PC-3 (cell line): ENCODE measurements around the gene PSMD5. TPM values are rescaled to one million over a fixed set of nuclear protein-coding genes. Genes with fewer than 3 reads are reported as not detected.

Experiments
- ATAC-seq: fragments of 200-7000 bp; cut with Tn5 transposase; 2 replicates; pipeline ENCODE4 v1.9.1; 2020; ENCODE audit warnings: mild to moderate bottlenecking, moderate library complexity
- Bru-seq: library from RNA; stranded (reverse); fragments of 400-500 nt; gene quantifications from one replicate; lab custom pipeline; 2021; lab: Mats Ljungman, UMichigan
- BruChase-seq, 2 experiments: library from RNA; stranded (reverse); fragments of 400-500 nt; gene quantifications; one replicate each; lab custom pipeline; 2021; lab: Mats Ljungman, UMichigan
- BruUV-seq: library from RNA; stranded (reverse); fragments of 400-500 nt; replicated peaks from 2 replicates; lab custom pipeline; 2021; lab: Mats Ljungman, UMichigan
- CTCF ChIA-PET: fragments of 300-600 bp; sonication (Branson Sonifier 250); formaldehyde crosslinking; loops from one replicate; lab custom pipeline; 2022; ENCODE audit warnings: antibody characterized with exemption; lab: Charles Lee
- POLR2A ChIA-PET: fragments of 300-600 bp; sonication (Branson Sonifier 250); formaldehyde crosslinking; loops from one replicate; lab custom pipeline; 2022; ENCODE audit warnings: antibody characterized with exemption; ENCODE audit not compliant: unreplicated experiment; lab: Charles Lee
- DNase-seq: peaks from one replicate; pipeline ENCODE4 v3.0.0-alpha.2; 2015
- H2AFZ ChIP-seq: fragments of 300-600 bp; sonication (generic); 2 replicates; pipeline ENCODE4 v1.6.0; 2016; ENCODE audit warnings: antibody characterized with exemption, low read length
- H3F3A ChIP-seq: fragments of 300-600 bp; sonication (generic); one replicate; pipeline ENCODE4 v1.6.0; 2017; ENCODE audit warnings: antibody characterized with exemption, low read length, control low read depth, mild to moderate bottlenecking; ENCODE audit not compliant: unreplicated experiment
- H3K27ac ChIP-seq: fragments of 300-600 bp; sonication (generic); 2 replicates; pipeline ENCODE4 v1.5.1; 2016; ENCODE audit warnings: mild to moderate bottlenecking, low read length
- H3K27me3 ChIP-seq: fragments of 300-600 bp; sonication (generic); 2 replicates; pipeline ENCODE4 v1.6.1; 2016; ENCODE audit warnings: low read length, mixed read lengths
- H3K36me3 ChIP-seq: fragments of 300-600 bp; sonication (generic); 2 replicates; pipeline ENCODE4 v1.6.1; 2016; ENCODE audit warnings: low read depth, mixed run types, low read length, mixed read lengths
- H3K4me1 ChIP-seq: fragments of 300-600 bp; sonication (generic); 2 replicates; pipeline ENCODE4 v1.5.1; 2016; ENCODE audit warnings: low read length; ENCODE audit not compliant: insufficient read depth
- H3K4me2 ChIP-seq: fragments of 300-600 bp; sonication (generic); 2 replicates; pipeline ENCODE4 v1.6.0; 2016; ENCODE audit warnings: low read length
- H3K4me3 ChIP-seq: fragments of 300-600 bp; sonication (generic); 2 replicates; pipeline ENCODE4 v1.5.1; 2016; ENCODE audit warnings: mild to moderate bottlenecking, low read length, mixed read lengths
- H3K79me2 ChIP-seq: fragments of 300-600 bp; sonication (generic); 2 replicates; pipeline ENCODE4 v1.6.1; 2017; ENCODE audit warnings: low read length, mixed read lengths
- H3K9ac ChIP-seq: fragments of 300-600 bp; sonication (generic); 2 replicates; pipeline ENCODE4 v1.6.0; 2016; ENCODE audit warnings: mild to moderate bottlenecking, low read length
- H3K9me2 ChIP-seq: fragments of 300-600 bp; sonication (generic); replicated peaks from 2 replicates; pipeline ENCODE4 v1.6.1; 2016; ENCODE audit warnings: mixed run types, low read length, mixed read lengths
- H3K9me3 ChIP-seq: fragments of 300-600 bp; sonication (generic); 2 replicates; pipeline ENCODE4 v1.6.1; 2016; ENCODE audit warnings: low read length, mixed read lengths
- H4K20me1 ChIP-seq: fragments of 300-600 bp; sonication (generic); 2 replicates; pipeline ENCODE4 v1.6.1; 2016; ENCODE audit warnings: low read length, mixed read lengths
- CTCF ChIP-seq: fragments of 300-600 bp; sonication (generic); conservative IDR thresholded peaks from 2 replicates; pipeline ENCODE4 v1.5.1; 2017; ENCODE audit warnings: antibody characterized with exemption, low read depth, mild to moderate bottlenecking, low read length
- EZH2 ChIP-seq: fragments of 300-600 bp; sonication (generic); IDR thresholded peaks from one replicate; pipeline ENCODE4 v1.6.1; 2017; ENCODE audit warnings: antibody characterized with exemption, mild to moderate bottlenecking, low read length; ENCODE audit not compliant: unreplicated experiment
- EZH2phosphoT487 ChIP-seq: fragments of 300-600 bp; sonication (generic); IDR thresholded peaks from 2 replicates; pipeline ENCODE4 v1.6.1; 2018; ENCODE audit warnings: mild to moderate bottlenecking, antibody characterized with exemption, low read length, borderline replicate concordance
- intact Hi-C: fragments of 100-400 bp; cut with micrococcal nuclease; formaldehyde crosslinking; loops from 2 replicates; pipeline ENCODE4 v1.9.0; 2023
- long read RNA-seq: library from polyadenylated mRNA; unstranded; transcript quantifications from one replicate; pipeline ENCODE4 v2.0.0, GENCODE V29; 2021; ENCODE audit not compliant: unreplicated experiment
- total RNA-seq: library from RNA; depleted of rRNA; stranded (reverse); fragments of >200 nt; gene quantifications from 2 replicates; pipeline ENCODE4 v1.2.3, GENCODE V29; 2014; rRNA removed

The PSMD5 gene
- total RNA-seq (19.1 and 23.4 TPM in 2 replicates), Bru-seq, nascent RNA (percentile 81 among the genes with signal in this experiment), BruChase-seq, experiment 1, labeled RNA remaining after a 6-hour chase (percentile 82 among the genes with signal in this experiment), BruChase-seq, experiment 2, labeled RNA remaining after a 2-hour chase (percentile 79 among the genes with signal in this experiment)
- long read RNA-seq, transcript PSMD5-201 (10 exons, 3,443 nt): major isoform, 72 of 85 reads
- long read RNA-seq, partial matches to known transcripts: 9 of 85 reads
- long read RNA-seq, other reads (novel, unspliced or antisense): 4 of 85 reads

- no peaks in the 10 kb centered on the region; the same call in none of the 2 replicates for H3K4me1 ChIP-seq
- ChIA-PET POLR2A (no interaction called here), CTCF (no interaction called here)
- H3K27me3 ChIP-seq: no peaks in the 10 kb centered on the region
- 0 out of 2 replicates have a peak, but pooled peaks cover 5% of the 10 kb centered on the region for H4K20me1 ChIP-seq
- peak within 1 kb of the TSS; percentile 97 for H3K9ac ChIP-seq
- DNase-seq (peak; percentile 98), ATAC-seq (peak; percentile 98)
- TF ChIP-seq CTCF (no peak), EZH2 (no peak), EZH2phosphoT487 (no peak)
- H3K27ac ChIP-seq: peak within 1 kb of the TSS; percentile 90
- H3K4me3 ChIP-seq: peak within 1 kb of the TSS; percentile 89
- H3K9me2 ChIP-seq: no peaks in the 10 kb centered on the region
- no TSS peak for BruUV-seq
- intact Hi-C loops: loop anchor here (5.0 kb wide), 1 partner anchor 221 kb away; no protein-coding TSS in a partner anchor
- peaks cover 58% of the 10 kb centered on the region for H3K79me2 ChIP-seq
- H2AFZ ChIP-seq: peak within 1 kb of the TSS; percentile 79
- peak within 1 kb of the TSS; percentile 86 for H3K4me2 ChIP-seq
- no peaks in the 10 kb centered on the region for H3K9me3 ChIP-seq
- H3F3A ChIP-seq: no peaks in the 10 kb centered on the region
- no peaks in the 10 kb centered on the region for H3K36me3 ChIP-seq
Measured at GRCh38 chr9:120842685-120843485, at the start of gene PSMD5. PSMD5 (minus strand) TSS chr9:120842922; CDS start chr9:120842909, 13 bp downstream.

- H3K4me3 ChIP-seq: no peak overlapping the region
- H3F3A ChIP-seq: no peaks in the 10 kb centered on the region
- no peaks in the 10 kb centered on the region for H3K27me3 ChIP-seq
- H3K36me3 ChIP-seq: no peaks in the 10 kb centered on the region
- BruUV-seq: no TSS peak
- H3K79me2 ChIP-seq: no peaks in the 10 kb centered on the region
- no peak overlapping the region for H3K9ac ChIP-seq
- ChIA-PET CTCF (no interaction called here), POLR2A (no interaction called here)
- peak overlapping the region; percentile 24; the same call in 1 of the 2 replicates for H3K4me2 ChIP-seq
- no peaks in the 10 kb centered on the region for H3K9me3 ChIP-seq
- peak overlapping the region; percentile 63 for H3K27ac ChIP-seq
- DNase-seq (no peak), ATAC-seq (no peak; the same call in none of the 2 replicates)
- H3K4me1 ChIP-seq: peaks cover 21% of the 10 kb centered on the region
- H4K20me1 ChIP-seq: no peaks in the 10 kb centered on the region
- intact Hi-C loops: no loop called here
- H3K9me2 ChIP-seq: no peaks in the 10 kb centered on the region
- no peak for TF ChIP-seq CTCF
- TF ChIP-seq EZH2: no peak
- TF ChIP-seq EZH2phosphoT487: no peak
- no peak overlapping the region for H2AFZ ChIP-seq
Measured at GRCh38 chr9:120891884-120892747, 49.4 kb upstream of the PSMD5 start.
